Measurements from ENCODE around the gene PLAC8.
A peak's percentile ranks its signal among the peaks of the same experiment; 100 is the strongest.
"Not testable (repeated sequence)": the region's sequence is repeated elsewhere in the genome, so short reads cannot be mapped to it uniquely, and the experiment has no call there.

The PLAC8 gene

DNA sequence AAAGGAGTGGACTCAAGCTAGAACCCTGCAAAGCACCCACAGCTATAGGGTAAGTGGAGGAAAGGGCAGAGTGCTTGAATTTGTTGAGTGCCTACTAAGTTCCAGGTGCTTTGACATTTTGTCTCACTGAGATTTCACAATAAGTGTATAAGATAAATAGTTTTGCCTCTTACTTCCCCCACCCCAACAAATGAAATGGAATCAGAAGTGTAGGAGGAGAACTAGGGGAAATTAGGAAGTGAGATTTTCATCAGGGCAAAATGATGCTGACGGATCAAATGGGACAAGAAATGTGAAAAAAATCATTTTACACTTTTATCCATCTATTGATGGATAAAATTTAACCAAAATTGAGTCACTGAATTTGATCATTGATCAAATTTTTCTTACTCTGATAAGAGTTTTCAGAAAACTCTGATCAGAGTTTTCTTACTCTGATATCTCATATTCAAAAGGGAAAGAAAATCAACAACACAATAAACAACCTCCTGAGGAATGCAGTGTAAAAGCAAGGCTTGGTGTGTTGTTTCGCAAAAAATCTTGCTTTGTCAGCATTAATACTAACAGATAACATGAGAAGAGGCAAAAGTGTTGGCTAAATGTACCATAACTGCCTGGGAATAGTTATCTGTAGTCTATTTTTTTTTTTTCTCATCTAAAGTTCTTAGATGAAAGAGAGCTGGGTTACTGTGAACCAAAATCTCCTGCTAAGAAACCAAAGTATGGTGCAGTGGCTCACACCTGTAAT, 24.9 kb downstream of the PLAC8 start:
- no peak for TF ChIP-seq CTCF (IDR thresholded peaks at IDR 0.05; ENCODE audit: low read depth, low read length, missing control alignments)
- no peak overlapping the region for H3K4me3 ChIP-seq (replicated peaks; ENCODE audit: low read depth, low read length)
- DNase-seq (ENCODE audit: extremely low read depth, low read depth), result no peak

- H3K4me3 ChIP-seq (replicated peaks; ENCODE audit: low read depth, low read length); DNase-seq (ENCODE audit: extremely low read depth, low read depth): not testable (repeated sequence)
These were observed 29.6 kb downstream of the PLAC8 start for GRCh38 chr4:83084956-83085355.

- no peak for TF ChIP-seq CTCF (IDR thresholded peaks at IDR 0.05; ENCODE audit: low read depth, low read length, missing control alignments)
- DNase-seq (ENCODE audit: extremely low read depth, low read depth), result no peak
- H3K4me3 ChIP-seq (replicated peaks; ENCODE audit: low read depth, low read length), result no peak overlapping the region
These were observed 30.5 kb downstream of the PLAC8 start for GRCh38 chr4:83083925-83084475.

GRCh38 chr4:83082777-83083176, 31.8 kb downstream of the PLAC8 start:
- H3K4me3 ChIP-seq (replicated peaks; ENCODE audit: low read depth, low read length), result no peak overlapping the region
- TF ChIP-seq CTCF (IDR thresholded peaks at IDR 0.05; ENCODE audit: low read depth, low read length, missing control alignments), result no peak
- no peak for DNase-seq (ENCODE audit: extremely low read depth, low read depth)

DNA sequence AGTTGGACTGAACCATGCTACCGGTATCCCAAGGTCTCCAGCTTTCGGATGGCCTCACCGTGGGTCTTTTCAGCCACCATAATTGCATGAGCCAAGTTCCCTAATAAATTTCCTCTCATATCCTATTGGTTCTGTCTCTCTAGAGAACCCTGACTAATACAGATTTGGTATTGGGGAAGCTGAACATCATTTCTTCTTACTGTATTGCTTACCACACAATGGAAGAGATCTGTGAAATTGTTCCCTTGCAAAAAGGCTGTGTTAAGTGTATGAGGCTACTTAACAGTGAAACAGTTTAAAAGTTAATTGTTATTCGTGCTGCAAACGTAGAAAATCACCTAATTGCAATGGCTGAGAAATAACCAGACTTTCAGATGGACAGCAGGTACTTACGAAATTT, 34.0 kb downstream of the PLAC8 start:
- H3K4me3 ChIP-seq (replicated peaks; ENCODE audit: low read depth, low read length), result no peak overlapping the region
- TF ChIP-seq CTCF (IDR thresholded peaks at IDR 0.05; ENCODE audit: low read depth, low read length, missing control alignments), result no peak
- DNase-seq (ENCODE audit: extremely low read depth, low read depth), result no peak

- no peak overlapping the region for H3K4me3 ChIP-seq (replicated peaks; ENCODE audit: low read depth, low read length)
- DNase-seq (ENCODE audit: extremely low read depth, low read depth), result peak; percentile 80
- no peak for TF ChIP-seq CTCF (IDR thresholded peaks at IDR 0.05; ENCODE audit: low read depth, low read length, missing control alignments)
These were observed 39.0 kb downstream of the PLAC8 start for GRCh38 chr4:83075311-83076095.

DNA sequence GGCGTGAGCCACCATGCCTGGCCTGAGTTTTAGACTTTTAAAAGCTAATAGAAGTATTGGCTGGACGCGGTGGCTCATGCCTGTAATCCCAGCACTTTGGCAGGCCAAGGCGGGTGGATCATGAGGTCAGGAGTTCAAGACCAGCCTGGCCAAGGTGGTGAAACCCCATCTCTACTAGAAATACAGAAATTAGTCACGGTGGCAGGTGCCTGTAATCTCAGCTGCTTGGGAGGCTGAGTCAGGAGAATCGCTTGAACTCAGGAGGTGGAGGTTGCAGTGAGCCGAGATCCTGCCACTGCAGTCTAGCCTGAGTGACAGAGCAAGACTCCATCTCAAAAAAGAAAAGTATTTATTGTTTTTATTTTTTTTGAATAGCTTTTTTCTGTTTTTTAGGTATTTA, 39.7 kb downstream of the PLAC8 start:
- not testable (repeated sequence) for H3K4me3 ChIP-seq (replicated peaks; ENCODE audit: low read depth, low read length); DNase-seq (ENCODE audit: extremely low read depth, low read depth)
